HEK293 (cell line): ENCODE data around the gene NOVA1.
A peak's percentile ranks its signal among the peaks of the same experiment; 100 is the strongest.

Experiments
- CTCF ChIA-PET: fragments of 350-600 bp; formaldehyde crosslinking; extraction: SDS; loops from one replicate; lab custom pipeline; 2021; ENCODE audit warnings: antibody characterized with exemption; lab: Yijun Ruan, JAX
- POLR2A ChIA-PET: fragments of 300-600 bp; formaldehyde crosslinking; extraction: SDS; loops from one replicate; lab custom pipeline; 2020; ENCODE audit warnings: antibody characterized with exemption, inconsistent platforms; lab: Yijun Ruan, JAX
- H3K27ac ChIP-seq: fragments of 200-500 bp; sonication (Bioruptor generic); 2 replicates; pipeline ENCODE4 v1.5.1; 2014; ENCODE audit warnings: low read depth, low read length, control low read depth, inconsistent platforms; ENCODE audit errors: extremely low read depth
- H3K36me3 ChIP-seq, 2 experiments: fragments of 200-500 bp in 1 of 2; sonication (Bioruptor generic) in 1 of 2; 1 replicate in 1 of 2; 2 replicates in 1 of 2; pipeline ENCODE4 v1.5.1; 2014 to 2017; ENCODE audit warnings: inconsistent platforms in 2 of 2, low read length in 2 of 2; ENCODE audit not compliant: control insufficient read depth in 2 of 2, insufficient read depth in 1 of 2
- H3K4me1 ChIP-seq: fragments of 200-500 bp; sonication (Bioruptor generic); 2 replicates; pipeline ENCODE4 v1.5.1; 2014; ENCODE audit warnings: mild to moderate bottlenecking, low read length, inconsistent platforms; ENCODE audit not compliant: control insufficient read depth, insufficient read depth
- H3K4me3 ChIP-seq: 2 replicates; pipeline ENCODE4 v1.5.1; 2011; ENCODE audit warnings: low read depth, mild to moderate bottlenecking, control low read depth, low read length, moderate library complexity
- H3K9me3 ChIP-seq: fragments of 200-500 bp; sonication (Bioruptor generic); 2 replicates; pipeline ENCODE4 v1.5.1; 2014; ENCODE audit warnings: low read depth, low read length, inconsistent platforms; ENCODE audit not compliant: control insufficient read depth, insufficient read depth
- ATF2 ChIP-seq: fragments of 450-650 bp; formaldehyde crosslinking; IDR thresholded peaks from 2 replicates; pipeline ENCODE4 v1.5.1; 2016; ENCODE audit warnings: missing biosample characterization, missing genetic modification characterization, low read depth
- BCL11A ChIP-seq: fragments of 450-650 bp; formaldehyde crosslinking; IDR thresholded peaks from 2 replicates; pipeline ENCODE4 v1.5.1; 2016; ENCODE audit warnings: low read depth, missing biosample characterization, missing genetic modification characterization
- KLF10 ChIP-seq: fragments of 450-650 bp; IDR thresholded peaks from 2 replicates; pipeline ENCODE4 v1.5.1; 2018; ENCODE audit warnings: missing biosample characterization, mild to moderate bottlenecking, missing genetic modification characterization
- ZNF138 ChIP-seq: fragments of 450-650 bp; formaldehyde crosslinking; IDR thresholded peaks from 2 replicates; pipeline ENCODE4 v1.5.1; 2016; ENCODE audit warnings: missing biosample characterization, missing genetic modification characterization, borderline replicate concordance
- ZNF146 ChIP-seq: fragments of 450-650 bp; formaldehyde crosslinking; IDR thresholded peaks from 2 replicates; pipeline ENCODE4 v1.5.1; 2016; ENCODE audit warnings: missing biosample characterization, missing genetic modification characterization
- ZNF302 ChIP-seq: fragments of 450-650 bp; formaldehyde crosslinking; IDR thresholded peaks from 2 replicates; pipeline ENCODE4 v1.5.1; 2016; ENCODE audit warnings: missing biosample characterization, missing genetic modification characterization, low read depth
- ZNF426 ChIP-seq: fragments of 450-650 bp; formaldehyde crosslinking; IDR thresholded peaks from 2 replicates; pipeline ENCODE4 v1.5.1; 2017; ENCODE audit warnings: missing biosample characterization, missing genetic modification characterization, mild to moderate bottlenecking, inconsistent platforms, moderate library complexity
- ZNF48 ChIP-seq: fragments of 450-650 bp; formaldehyde crosslinking; IDR thresholded peaks from 2 replicates; pipeline ENCODE4 v1.5.1; 2016; ENCODE audit warnings: missing biosample characterization, missing genetic modification characterization
- ZNF571 ChIP-seq: fragments of 450-650 bp; formaldehyde crosslinking; IDR thresholded peaks from 2 replicates; pipeline ENCODE4 v1.5.0; 2017; ENCODE audit warnings: missing biosample characterization, missing genetic modification characterization
- TF ChIP-seq, protein P1 (sequence below): fragments of 450-650 bp; IDR thresholded peaks from 2 replicates; pipeline ENCODE4 v1.5.1; 2018; ENCODE audit warnings: missing biosample characterization, missing genetic modification characterization
- TF ChIP-seq, protein P2 (sequence below): fragments of 450-650 bp; formaldehyde crosslinking; IDR thresholded peaks from 2 replicates; pipeline ENCODE4 v1.5.1; 2016; ENCODE audit warnings: missing biosample characterization, missing genetic modification characterization
- TF ChIP-seq, protein P3 (sequence below): fragments of 450-650 bp; formaldehyde crosslinking; conservative IDR thresholded peaks from 2 replicates; pipeline ENCODE4 v1.5.1; 2016; ENCODE audit warnings: low read depth, missing biosample characterization, missing genetic modification characterization
- TF ChIP-seq, protein P4 (sequence below): fragments of 450-650 bp; formaldehyde crosslinking; IDR thresholded peaks from 2 replicates; pipeline ENCODE4 v1.5.1; 2017; ENCODE audit warnings: missing biosample characterization, missing genetic modification characterization

Gene NOVA1

GRCh38 chr14:26548406-26548805 is 49.4 kb downstream of the NOVA1 start (continued):
- TF ChIP-seq, protein P1, sequence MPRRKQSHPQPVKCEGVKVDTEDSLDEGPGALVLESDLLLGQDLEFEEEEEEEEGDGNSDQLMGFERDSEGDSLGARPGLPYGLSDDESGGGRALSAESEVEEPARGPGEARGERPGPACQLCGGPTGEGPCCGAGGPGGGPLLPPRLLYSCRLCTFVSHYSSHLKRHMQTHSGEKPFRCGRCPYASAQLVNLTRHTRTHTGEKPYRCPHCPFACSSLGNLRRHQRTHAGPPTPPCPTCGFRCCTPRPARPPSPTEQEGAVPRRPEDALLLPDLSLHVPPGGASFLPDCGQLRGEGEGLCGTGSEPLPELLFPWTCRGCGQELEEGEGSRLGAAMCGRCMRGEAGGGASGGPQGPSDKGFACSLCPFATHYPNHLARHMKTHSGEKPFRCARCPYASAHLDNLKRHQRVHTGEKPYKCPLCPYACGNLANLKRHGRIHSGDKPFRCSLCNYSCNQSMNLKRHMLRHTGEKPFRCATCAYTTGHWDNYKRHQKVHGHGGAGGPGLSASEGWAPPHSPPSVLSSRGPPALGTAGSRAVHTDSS (tag by site-specific recombination): no peak

GRCh38 chr14:26538176-26538575 is 59.7 kb downstream of the NOVA1 start:
- Histone ChIP-seq H3K9me3 (no peaks in the 10 kb centered on the region), H3K27ac (no peak overlapping the region), H3K36me3 (no peaks in the 10 kb centered on the region), H3K4me1 (no peaks in the 10 kb centered on the region), H3K4me3 (no peak overlapping the region)
- TF ChIP-seq ATF2 (tag by site-specific recombination) (peak; percentile 70), BCL11A (tag by site-specific recombination) (no peak)
- ChIA-PET CTCF (no interaction called here), POLR2A (no interaction called here)

DNA sequence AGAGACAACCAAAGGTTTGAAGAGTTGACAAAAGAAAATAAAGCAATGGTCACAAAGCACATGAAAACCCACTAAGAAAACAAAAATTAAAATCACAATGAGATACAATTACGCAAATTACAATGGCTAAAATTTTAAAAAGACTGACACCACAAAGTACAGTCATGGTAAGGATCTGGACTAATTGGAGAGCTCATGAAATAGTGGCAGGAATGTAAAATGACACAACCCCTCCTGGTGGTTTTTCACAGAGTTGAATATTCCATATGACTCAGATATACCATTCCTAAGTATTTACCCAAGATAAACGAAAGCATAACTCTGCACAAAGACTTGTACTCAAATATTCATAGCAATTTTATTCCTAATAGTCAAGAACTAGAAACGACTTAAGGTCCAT is 65.9 kb downstream of the NOVA1 start:
- CTCF ChIA-PET: interaction anchor here (1.2 kb wide), 1 partner anchor 11 kb away, joined by 3 read pairs; no protein-coding TSS in a partner anchor
- no peaks in the 10 kb centered on the region for H3K4me1 ChIP-seq
- no peak overlapping the region for H3K27ac ChIP-seq
- no peaks in the 10 kb centered on the region for H3K36me3 ChIP-seq
- no peaks in the 10 kb centered on the region for H3K9me3 ChIP-seq
- no peak overlapping the region for H3K4me3 ChIP-seq
- POLR2A ChIA-PET: no interaction called here
- TF ChIP-seq ZNF302 (no peak), ZNF426 (tag by site-specific recombination) (no peak), ZNF146 (tag by site-specific recombination) (no peak), KLF10 (tag by site-specific recombination) (no peak), ZNF48 (tag by site-specific recombination) (no peak), ZNF138 (tag by site-specific recombination) (no peak), ZNF571 (no peak)
- TF ChIP-seq, protein P2, sequence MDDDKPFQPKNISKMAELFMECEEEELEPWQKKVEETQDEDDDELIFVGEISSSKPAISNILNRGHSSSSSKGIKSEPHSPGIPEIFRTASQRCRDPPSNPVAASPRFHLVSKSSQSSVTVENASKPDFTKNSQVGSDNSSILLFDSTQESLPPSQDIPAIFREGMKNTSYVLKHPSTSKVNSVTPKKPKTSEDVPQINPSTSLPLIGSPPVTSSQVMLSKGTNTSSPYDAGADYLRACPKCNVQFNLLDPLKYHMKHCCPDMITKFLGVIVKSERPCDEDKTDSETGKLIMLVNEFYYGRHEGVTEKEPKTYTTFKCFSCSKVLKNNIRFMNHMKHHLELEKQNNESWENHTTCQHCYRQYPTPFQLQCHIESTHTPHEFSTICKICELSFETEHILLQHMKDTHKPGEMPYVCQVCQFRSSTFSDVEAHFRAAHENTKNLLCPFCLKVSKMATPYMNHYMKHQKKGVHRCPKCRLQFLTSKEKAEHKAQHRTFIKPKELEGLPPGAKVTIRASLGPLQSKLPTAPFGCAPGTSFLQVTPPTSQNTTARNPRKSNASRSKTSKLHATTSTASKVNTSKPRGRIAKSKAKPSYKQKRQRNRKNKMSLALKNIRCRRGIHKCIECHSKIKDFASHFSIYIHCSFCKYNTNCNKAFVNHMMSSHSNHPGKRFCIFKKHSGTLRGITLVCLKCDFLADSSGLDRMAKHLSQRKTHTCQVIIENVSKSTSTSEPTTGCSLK (tag by site-specific recombination): no peak
- TF ChIP-seq, protein P3, sequence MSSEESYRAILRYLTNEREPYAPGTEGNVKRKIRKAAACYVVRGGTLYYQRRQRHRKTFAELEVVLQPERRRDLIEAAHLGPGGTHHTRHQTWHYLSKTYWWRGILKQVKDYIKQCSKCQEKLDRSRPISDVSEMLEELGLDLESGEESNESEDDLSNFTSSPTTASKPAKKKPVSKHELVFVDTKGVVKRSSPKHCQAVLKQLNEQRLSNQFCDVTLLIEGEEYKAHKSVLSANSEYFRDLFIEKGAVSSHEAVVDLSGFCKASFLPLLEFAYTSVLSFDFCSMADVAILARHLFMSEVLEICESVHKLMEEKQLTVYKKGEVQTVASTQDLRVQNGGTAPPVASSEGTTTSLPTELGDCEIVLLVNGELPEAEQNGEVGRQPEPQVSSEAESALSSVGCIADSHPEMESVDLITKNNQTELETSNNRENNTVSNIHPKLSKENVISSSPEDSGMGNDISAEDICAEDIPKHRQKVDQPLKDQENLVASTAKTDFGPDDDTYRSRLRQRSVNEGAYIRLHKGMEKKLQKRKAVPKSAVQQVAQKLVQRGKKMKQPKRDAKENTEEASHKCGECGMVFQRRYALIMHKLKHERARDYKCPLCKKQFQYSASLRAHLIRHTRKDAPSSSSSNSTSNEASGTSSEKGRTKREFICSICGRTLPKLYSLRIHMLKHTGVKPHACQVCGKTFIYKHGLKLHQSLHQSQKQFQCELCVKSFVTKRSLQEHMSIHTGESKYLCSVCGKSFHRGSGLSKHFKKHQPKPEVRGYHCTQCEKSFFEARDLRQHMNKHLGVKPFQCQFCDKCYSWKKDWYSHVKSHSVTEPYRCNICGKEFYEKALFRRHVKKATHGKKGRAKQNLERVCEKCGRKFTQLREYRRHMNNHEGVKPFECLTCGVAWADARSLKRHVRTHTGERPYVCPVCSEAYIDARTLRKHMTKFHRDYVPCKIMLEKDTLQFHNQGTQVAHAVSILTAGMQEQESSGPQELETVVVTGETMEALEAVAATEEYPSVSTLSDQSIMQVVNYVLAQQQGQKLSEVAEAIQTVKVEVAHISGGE (tag by site-specific recombination): no peak
- TF ChIP-seq, protein P4, sequence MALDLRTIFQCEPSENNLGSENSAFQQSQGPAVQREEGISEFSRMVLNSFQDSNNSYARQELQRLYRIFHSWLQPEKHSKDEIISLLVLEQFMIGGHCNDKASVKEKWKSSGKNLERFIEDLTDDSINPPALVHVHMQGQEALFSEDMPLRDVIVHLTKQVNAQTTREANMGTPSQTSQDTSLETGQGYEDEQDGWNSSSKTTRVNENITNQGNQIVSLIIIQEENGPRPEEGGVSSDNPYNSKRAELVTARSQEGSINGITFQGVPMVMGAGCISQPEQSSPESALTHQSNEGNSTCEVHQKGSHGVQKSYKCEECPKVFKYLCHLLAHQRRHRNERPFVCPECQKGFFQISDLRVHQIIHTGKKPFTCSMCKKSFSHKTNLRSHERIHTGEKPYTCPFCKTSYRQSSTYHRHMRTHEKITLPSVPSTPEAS (tag by site-specific recombination): no peak
